K562 (cell line): ENCODE data around the gene HS3ST4.

Source experiments
- CEBPB ChIP-seq: fragments of 450-650 bp; IDR thresholded peaks from 2 replicates; pipeline ENCODE4 v1.6.1; 2016; ENCODE audit warnings: missing genetic modification characterization, missing compliant biosample characterization
- EP300 ChIP-seq: IDR thresholded peaks from 2 replicates; pipeline ENCODE4 v1.6.1; 2012; ENCODE audit warnings: low read length, improper control_type of control experiment
- HDAC6 ChIP-seq: IDR thresholded peaks from 2 replicates; pipeline ENCODE4 v1.6.1; 2012; ENCODE audit warnings: low read depth, mild to moderate bottlenecking, control low read depth, inconsistent platforms, low read length, moderate library complexity
- KAT8 ChIP-seq: fragments of 450-650 bp; IDR thresholded peaks from 2 replicates; pipeline ENCODE4 v1.6.1; 2016; ENCODE audit warnings: low read depth, mild to moderate bottlenecking
- KDM5B ChIP-seq: fragments of 200-600 bp; sonication (generic); IDR thresholded peaks from 2 replicates; pipeline ENCODE4 v1.6.1; 2012; ENCODE audit warnings: low read depth, mild to moderate bottlenecking, moderate library complexity, low read length, control low read depth, inconsistent platforms; ENCODE audit not compliant: insufficient replicate concordance
- SAP30 ChIP-seq: fragments of 200-600 bp; sonication (generic); IDR thresholded peaks from 2 replicates; pipeline ENCODE4 v1.6.1; 2012; ENCODE audit warnings: borderline replicate concordance, low read depth, mild to moderate bottlenecking, moderate library complexity, low read length, control low read depth, inconsistent platforms; ENCODE audit not compliant: insufficient read depth, poor library complexity, severe bottlenecking
- SRF ChIP-seq, 2 experiments: fragments of 250-450, 450-650 bp in 1 of 2; sonication (Bioruptor Pico) in 1 of 2; sonication (generic) in 1 of 2; formaldehyde crosslinking; IDR thresholded peaks; 2 replicates each; pipeline versions ENCODE4 v1.5.0 to v1.5.1; 2020 to 2022; ENCODE audit warnings: mild to moderate bottlenecking in 1 of 2, missing genetic modification reagents in 1 of 2
- ZNF282 ChIP-seq: sonication (generic); formaldehyde crosslinking; IDR thresholded peaks from 2 replicates; pipeline ENCODE4 v1.8.1; 2023; ENCODE audit warnings: missing genetic modification reagents
- TF ChIP-seq, protein P1 (sequence below): sonication (generic); formaldehyde crosslinking; IDR thresholded peaks from 2 replicates; pipeline ENCODE4 v1.4.0; 2020; ENCODE audit warnings: mild to moderate bottlenecking, missing genetic modification reagents
- TF ChIP-seq, protein P2 (sequence below), 3 experiments: IDR thresholded peaks in 2 of 3; conservative IDR thresholded peaks in 1 of 3; 2 replicates each; pipeline ENCODE4 v1.5.1; 2011 to 2012; ENCODE audit warnings: low read length in 3 of 3, mild to moderate bottlenecking in 3 of 3, control low read depth in 2 of 3, improper control_type of control experiment in 1 of 3, inconsistent platforms in 1 of 3, low read depth in 1 of 3, mixed read lengths in 1 of 3, moderate library complexity in 1 of 3; ENCODE audit not compliant: insufficient read depth in 2 of 3
- TF ChIP-seq, protein P3 (sequence below): conservative IDR thresholded peaks from 2 replicates; pipeline ENCODE4 v1.6.1; 2011; ENCODE audit warnings: low read depth, mild to moderate bottlenecking, low read length; ENCODE audit not compliant: control insufficient read depth
- TF ChIP-seq, protein P4 (sequence below): sonication (generic); formaldehyde crosslinking; IDR thresholded peaks from 2 replicates; pipeline ENCODE4 v1.8.1; 2023; ENCODE audit warnings: mild to moderate bottlenecking, missing genetic modification reagents

DNA sequence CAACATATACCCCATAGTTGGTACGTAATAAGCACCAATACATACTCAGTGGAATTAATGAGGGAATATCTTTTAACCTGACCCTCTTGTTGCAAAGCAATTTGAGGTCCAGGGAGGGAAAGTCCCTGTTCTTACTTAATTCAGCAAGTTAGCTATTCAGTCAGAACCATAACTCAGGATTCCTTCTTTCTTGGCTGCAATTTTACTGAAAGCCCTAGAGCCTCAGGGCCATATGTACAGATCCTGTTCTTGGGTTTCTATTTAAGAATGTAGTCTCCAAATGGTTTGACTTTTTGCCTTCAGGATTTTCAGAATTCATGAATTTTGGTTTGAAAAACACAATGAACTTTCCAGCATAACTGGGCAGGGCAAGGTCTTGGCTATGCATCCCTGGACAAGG lies 436.5 kb downstream of the HS3ST4 start:
- no peak for TF ChIP-seq SRF (CRISPR knock-in tag; IDR thresholded peaks at IDR 0.05)
- no peak for TF ChIP-seq ZNF282 (CRISPR knock-in tag)
- TF ChIP-seq KAT8: no peak
- TF ChIP-seq, protein P1, sequence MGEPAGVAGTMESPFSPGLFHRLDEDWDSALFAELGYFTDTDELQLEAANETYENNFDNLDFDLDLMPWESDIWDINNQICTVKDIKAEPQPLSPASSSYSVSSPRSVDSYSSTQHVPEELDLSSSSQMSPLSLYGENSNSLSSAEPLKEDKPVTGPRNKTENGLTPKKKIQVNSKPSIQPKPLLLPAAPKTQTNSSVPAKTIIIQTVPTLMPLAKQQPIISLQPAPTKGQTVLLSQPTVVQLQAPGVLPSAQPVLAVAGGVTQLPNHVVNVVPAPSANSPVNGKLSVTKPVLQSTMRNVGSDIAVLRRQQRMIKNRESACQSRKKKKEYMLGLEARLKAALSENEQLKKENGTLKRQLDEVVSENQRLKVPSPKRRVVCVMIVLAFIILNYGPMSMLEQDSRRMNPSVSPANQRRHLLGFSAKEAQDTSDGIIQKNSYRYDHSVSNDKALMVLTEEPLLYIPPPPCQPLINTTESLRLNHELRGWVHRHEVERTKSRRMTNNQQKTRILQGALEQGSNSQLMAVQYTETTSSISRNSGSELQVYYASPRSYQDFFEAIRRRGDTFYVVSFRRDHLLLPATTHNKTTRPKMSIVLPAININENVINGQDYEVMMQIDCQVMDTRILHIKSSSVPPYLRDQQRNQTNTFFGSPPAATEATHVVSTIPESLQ (CRISPR knock-in tag): no peak
- TF ChIP-seq EP300: no peak
- TF ChIP-seq CEBPB (tag): no peak
- TF ChIP-seq, protein P2, sequence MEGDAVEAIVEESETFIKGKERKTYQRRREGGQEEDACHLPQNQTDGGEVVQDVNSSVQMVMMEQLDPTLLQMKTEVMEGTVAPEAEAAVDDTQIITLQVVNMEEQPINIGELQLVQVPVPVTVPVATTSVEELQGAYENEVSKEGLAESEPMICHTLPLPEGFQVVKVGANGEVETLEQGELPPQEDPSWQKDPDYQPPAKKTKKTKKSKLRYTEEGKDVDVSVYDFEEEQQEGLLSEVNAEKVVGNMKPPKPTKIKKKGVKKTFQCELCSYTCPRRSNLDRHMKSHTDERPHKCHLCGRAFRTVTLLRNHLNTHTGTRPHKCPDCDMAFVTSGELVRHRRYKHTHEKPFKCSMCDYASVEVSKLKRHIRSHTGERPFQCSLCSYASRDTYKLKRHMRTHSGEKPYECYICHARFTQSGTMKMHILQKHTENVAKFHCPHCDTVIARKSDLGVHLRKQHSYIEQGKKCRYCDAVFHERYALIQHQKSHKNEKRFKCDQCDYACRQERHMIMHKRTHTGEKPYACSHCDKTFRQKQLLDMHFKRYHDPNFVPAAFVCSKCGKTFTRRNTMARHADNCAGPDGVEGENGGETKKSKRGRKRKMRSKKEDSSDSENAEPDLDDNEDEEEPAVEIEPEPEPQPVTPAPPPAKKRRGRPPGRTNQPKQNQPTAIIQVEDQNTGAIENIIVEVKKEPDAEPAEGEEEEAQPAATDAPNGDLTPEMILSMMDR (IDR thresholded peaks at IDR 0.05 in 2 of 3, conservative IDR thresholded peaks at IDR 0.05 in 1 of 3; ENCODE audit: insufficient read depth in 2 of 3, low read depth in 1 of 3, low read length in 3 of 3): no peak
- TF ChIP-seq, protein P3, sequence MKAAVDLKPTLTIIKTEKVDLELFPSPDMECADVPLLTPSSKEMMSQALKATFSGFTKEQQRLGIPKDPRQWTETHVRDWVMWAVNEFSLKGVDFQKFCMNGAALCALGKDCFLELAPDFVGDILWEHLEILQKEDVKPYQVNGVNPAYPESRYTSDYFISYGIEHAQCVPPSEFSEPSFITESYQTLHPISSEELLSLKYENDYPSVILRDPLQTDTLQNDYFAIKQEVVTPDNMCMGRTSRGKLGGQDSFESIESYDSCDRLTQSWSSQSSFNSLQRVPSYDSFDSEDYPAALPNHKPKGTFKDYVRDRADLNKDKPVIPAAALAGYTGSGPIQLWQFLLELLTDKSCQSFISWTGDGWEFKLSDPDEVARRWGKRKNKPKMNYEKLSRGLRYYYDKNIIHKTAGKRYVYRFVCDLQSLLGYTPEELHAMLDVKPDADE: no peak
- TF ChIP-seq HDAC6: no peak
- TF ChIP-seq KDM5B: no peak
- TF ChIP-seq, protein P4, sequence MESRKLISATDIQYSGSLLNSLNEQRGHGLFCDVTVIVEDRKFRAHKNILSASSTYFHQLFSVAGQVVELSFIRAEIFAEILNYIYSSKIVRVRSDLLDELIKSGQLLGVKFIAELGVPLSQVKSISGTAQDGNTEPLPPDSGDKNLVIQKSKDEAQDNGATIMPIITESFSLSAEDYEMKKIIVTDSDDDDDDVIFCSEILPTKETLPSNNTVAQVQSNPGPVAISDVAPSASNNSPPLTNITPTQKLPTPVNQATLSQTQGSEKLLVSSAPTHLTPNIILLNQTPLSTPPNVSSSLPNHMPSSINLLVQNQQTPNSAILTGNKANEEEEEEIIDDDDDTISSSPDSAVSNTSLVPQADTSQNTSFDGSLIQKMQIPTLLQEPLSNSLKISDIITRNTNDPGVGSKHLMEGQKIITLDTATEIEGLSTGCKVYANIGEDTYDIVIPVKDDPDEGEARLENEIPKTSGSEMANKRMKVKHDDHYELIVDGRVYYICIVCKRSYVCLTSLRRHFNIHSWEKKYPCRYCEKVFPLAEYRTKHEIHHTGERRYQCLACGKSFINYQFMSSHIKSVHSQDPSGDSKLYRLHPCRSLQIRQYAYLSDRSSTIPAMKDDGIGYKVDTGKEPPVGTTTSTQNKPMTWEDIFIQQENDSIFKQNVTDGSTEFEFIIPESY (CRISPR knock-in tag): no peak
- TF ChIP-seq SAP30: no peak
